ENCODE measurements around the gene ANKRD60. TPM values are rescaled to one million over a fixed set of nuclear protein-coding genes. Genes with fewer than 3 reads are reported as not detected.
A peak's percentile ranks its signal among the peaks of the same experiment; 100 is the strongest.

ANKRD60 gene
- total and polyA plus RNA-seq, 2 donors (not counting 1 experiment from before 2014, with no cell fraction given), result 0.27 TPM; not detected in 1

DNA sequence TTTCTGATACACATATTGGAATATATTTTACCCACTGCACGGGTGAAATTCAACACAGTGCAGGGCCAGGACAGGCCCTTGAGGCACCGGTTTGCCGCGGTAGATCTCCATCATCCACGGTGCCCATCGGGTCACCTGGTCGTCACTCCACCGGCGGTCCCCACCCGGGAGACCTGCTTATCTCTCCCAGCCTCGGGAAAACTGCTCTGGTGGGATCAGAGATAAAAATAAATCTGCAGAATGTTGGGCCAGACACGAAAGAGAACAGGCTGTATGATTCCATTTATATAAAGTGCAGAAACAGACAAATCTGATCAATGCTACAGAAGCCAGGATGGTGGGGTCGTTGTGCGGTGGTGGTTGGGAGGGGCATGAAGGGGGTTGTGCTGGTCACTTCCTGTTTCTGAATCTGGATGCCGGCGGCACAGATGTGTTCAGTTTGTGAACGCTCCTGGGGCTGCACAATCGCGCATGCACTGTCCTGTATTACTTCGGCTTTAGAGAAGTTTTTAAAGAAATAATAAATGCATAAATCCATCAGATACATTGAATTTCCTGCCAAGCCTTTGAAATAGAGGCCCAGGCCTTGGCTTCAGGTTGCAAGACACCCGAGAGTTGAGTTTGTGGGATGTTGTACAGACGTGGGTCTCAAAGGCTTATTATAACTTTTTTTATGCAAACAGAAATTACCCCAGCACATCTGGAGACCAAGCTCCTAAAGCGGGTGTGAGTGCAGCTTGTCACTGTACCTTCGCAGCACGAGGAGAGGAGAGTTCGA, 54.3 kb downstream of the ANKRD60 start:
- Histone ChIP-seq H4K20me1 (ENCODE audit: control insufficient read depth, insufficient read depth, low read length, poor library complexity, severe bottlenecking) (no peaks in the 10 kb centered on the region), H3K79me2 (ENCODE audit: control insufficient read depth, insufficient read depth, low read length) (no peaks in the 10 kb centered on the region), H3K9me3 (ENCODE audit: control extremely low read depth in 1 of 3, control insufficient read depth in 2 of 3, insufficient read depth in 1 of 3, low read length in 2 of 3) (no peaks in the 10 kb centered on the region), H3K36me3 (replicated peaks in 1 of 2; ENCODE audit: control extremely low read depth in 1 of 2, control insufficient read depth in 1 of 2, extremely low read depth in 1 of 2, insufficient read depth in 2 of 2, low read length in 1 of 2) (no peaks in the 10 kb centered on the region), H3K4me3 (ENCODE audit: control extremely low read depth in 1 of 5, extremely low read depth in 1 of 5, insufficient read depth in 1 of 5, low read depth in 2 of 5, low read length in 4 of 5) (no peak overlapping the region), H3K4me1 (ENCODE audit: control insufficient read depth in 2 of 2, insufficient read depth in 2 of 2, low read length in 2 of 2) (peaks cover 2 to 10% of the 10 kb centered on the region in 2 donors), H2AFZ (ENCODE audit: insufficient read depth, low read depth, low read length, poor library complexity, severe bottlenecking) (peak overlapping the region; percentile 38), H3K4me2 (replicated peaks; ENCODE audit: low read depth, low read length, poor library complexity, severe bottlenecking) (peak overlapping the region; percentile 15), H3K27ac (ENCODE audit: low read length in 2 of 2) (no peak overlapping the region), H3K27me3 (replicated peaks in 1 of 4; ENCODE audit: control extremely low read depth in 1 of 4, control insufficient read depth in 3 of 4, insufficient read depth in 4 of 4, low read length in 3 of 4) (peaks cover 0 to 21% (median 2%) of the 10 kb centered on the region in 4 experiments), H3K9ac (ENCODE audit: low read length) (no peak overlapping the region)
- intact Hi-C loops (cut with micrococcal nuclease), result no loop called here
- TF ChIP-seq EZH2 (IDR thresholded peaks at IDR 0.05; ENCODE audit: borderline replicate concordance, insufficient read depth, low read depth, low read length, poor library complexity, severe bottlenecking), result no peak
- TF ChIP-seq, protein P1, sequence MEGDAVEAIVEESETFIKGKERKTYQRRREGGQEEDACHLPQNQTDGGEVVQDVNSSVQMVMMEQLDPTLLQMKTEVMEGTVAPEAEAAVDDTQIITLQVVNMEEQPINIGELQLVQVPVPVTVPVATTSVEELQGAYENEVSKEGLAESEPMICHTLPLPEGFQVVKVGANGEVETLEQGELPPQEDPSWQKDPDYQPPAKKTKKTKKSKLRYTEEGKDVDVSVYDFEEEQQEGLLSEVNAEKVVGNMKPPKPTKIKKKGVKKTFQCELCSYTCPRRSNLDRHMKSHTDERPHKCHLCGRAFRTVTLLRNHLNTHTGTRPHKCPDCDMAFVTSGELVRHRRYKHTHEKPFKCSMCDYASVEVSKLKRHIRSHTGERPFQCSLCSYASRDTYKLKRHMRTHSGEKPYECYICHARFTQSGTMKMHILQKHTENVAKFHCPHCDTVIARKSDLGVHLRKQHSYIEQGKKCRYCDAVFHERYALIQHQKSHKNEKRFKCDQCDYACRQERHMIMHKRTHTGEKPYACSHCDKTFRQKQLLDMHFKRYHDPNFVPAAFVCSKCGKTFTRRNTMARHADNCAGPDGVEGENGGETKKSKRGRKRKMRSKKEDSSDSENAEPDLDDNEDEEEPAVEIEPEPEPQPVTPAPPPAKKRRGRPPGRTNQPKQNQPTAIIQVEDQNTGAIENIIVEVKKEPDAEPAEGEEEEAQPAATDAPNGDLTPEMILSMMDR (IDR thresholded peaks at IDR 0.05), result no peak
- POLR2A ChIA-PET, result no interaction called here
- H3K4me1 Mint-ChIP-seq, result peaks cover 12% of the 10 kb centered on the region
- H3K4me3 Mint-ChIP-seq, result no peak overlapping the region
- no peak for DNase-seq
- H3K9me3 Mint-ChIP-seq (ENCODE audit: insufficient read depth), result no peaks in the 10 kb centered on the region
- 55% methylated on average over 16 of the region's 26 CpGs for WGBS (ENCODE audit: insufficient coverage)
- CTCF ChIA-PET, result interaction anchor here (0.9 kb wide), 1 partner anchor 520 kb away, joined by 3 read pairs; no protein-coding TSS in a partner anchor
- no peak overlapping the region for H3K27ac Mint-ChIP-seq
- ATAC-seq (ENCODE audit: low read depth), result no peak
- H3K27me3 Mint-ChIP-seq, result peaks cover 38% of the 10 kb centered on the region

DNA sequence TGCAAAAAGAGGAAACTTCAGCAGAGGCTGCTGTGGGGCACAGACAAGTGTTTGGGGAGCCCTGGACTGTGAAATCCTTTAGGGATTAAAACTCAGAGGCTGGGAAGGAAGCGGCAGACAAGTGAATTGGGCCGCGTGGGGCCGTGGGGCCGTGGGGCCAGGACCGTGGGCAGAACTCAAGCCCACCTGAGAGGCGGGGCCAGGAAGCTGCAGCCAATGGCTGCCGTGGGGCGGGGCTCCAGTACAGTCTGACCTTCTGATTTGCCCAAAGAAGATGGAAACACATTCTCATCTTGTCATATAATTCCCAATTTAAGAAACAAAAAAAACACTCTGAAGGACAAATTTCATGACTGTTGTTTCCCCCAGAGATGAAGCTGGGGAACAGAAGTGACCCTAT, 55.4 kb downstream of the ANKRD60 start:
- no peak overlapping the region for H3K4me3 Mint-ChIP-seq
- H3K27ac Mint-ChIP-seq, result no peak overlapping the region
- ChIA-PET POLR2A (no interaction called here), CTCF (interaction anchor here (0.9 to 1.6 kb wide), 2 partner anchors 38 to 86 kb away, joined by 3 to 4 read pairs; no protein-coding TSS in a partner anchor)
- H3K4me1 Mint-ChIP-seq, result peaks cover 10% of the 10 kb centered on the region
- Histone ChIP-seq H2AFZ (ENCODE audit: insufficient read depth, low read depth, low read length, poor library complexity, severe bottlenecking) (no peak overlapping the region), H3K27me3 (replicated peaks in 1 of 4; ENCODE audit: control extremely low read depth in 1 of 4, control insufficient read depth in 3 of 4, insufficient read depth in 4 of 4, low read length in 3 of 4) (peaks cover 0 to 14% (median 0%) of the 10 kb centered on the region in 4 experiments), H3K9ac (ENCODE audit: low read length) (no peak overlapping the region), H3K4me1 (ENCODE audit: control insufficient read depth in 2 of 2, insufficient read depth in 2 of 2, low read length in 2 of 2) (peaks cover 0 to 9% of the 10 kb centered on the region in 2 donors), H3K4me3 (ENCODE audit: control extremely low read depth in 1 of 5, extremely low read depth in 1 of 5, insufficient read depth in 1 of 5, low read depth in 2 of 5, low read length in 4 of 5) (no peak overlapping the region), H3K36me3 (replicated peaks in 1 of 2; ENCODE audit: control extremely low read depth in 1 of 2, control insufficient read depth in 1 of 2, extremely low read depth in 1 of 2, insufficient read depth in 2 of 2, low read length in 1 of 2) (no peaks in the 10 kb centered on the region), H3K79me2 (ENCODE audit: control insufficient read depth, insufficient read depth, low read length) (no peaks in the 10 kb centered on the region), H3K27ac (ENCODE audit: low read length in 2 of 2) (no peak overlapping the region), H3K9me3 (ENCODE audit: control extremely low read depth in 1 of 3, control insufficient read depth in 2 of 3, insufficient read depth in 1 of 3, low read length in 2 of 3) (no peaks in the 10 kb centered on the region), H3K4me2 (replicated peaks; ENCODE audit: low read depth, low read length, poor library complexity, severe bottlenecking) (no peak overlapping the region), H4K20me1 (ENCODE audit: control insufficient read depth, insufficient read depth, low read length, poor library complexity, severe bottlenecking) (no peaks in the 10 kb centered on the region)
- intact Hi-C loops (cut with micrococcal nuclease), result no loop called here
- 84% methylated on average over 9 of the region's 9 CpGs for WGBS (ENCODE audit: insufficient coverage)
- no peaks in the 10 kb centered on the region for H3K9me3 Mint-ChIP-seq (ENCODE audit: insufficient read depth)
- ATAC-seq (ENCODE audit: low read depth), result no peak
- no peak for DNase-seq
- TF ChIP-seq EZH2 (IDR thresholded peaks at IDR 0.05; ENCODE audit: borderline replicate concordance, insufficient read depth, low read depth, low read length, poor library complexity, severe bottlenecking), result no peak
- TF ChIP-seq, protein P1 (IDR thresholded peaks at IDR 0.05), result no peak
- peaks cover 33% of the 10 kb centered on the region for H3K27me3 Mint-ChIP-seq

All from B cell (primary cell).